Adrenal gland (tissue), 12 donors: ENCODE results near the gene SPATS1. TPM values are rescaled to one million over a fixed set of nuclear protein-coding genes. Genes with fewer than 3 reads are reported as not detected.
"Not testable (repeated sequence)": the region's sequence is repeated elsewhere in the genome, so short reads cannot be mapped to it uniquely, and the experiment has no call there.

Source experiments
- DNase-seq, 7 donors: peaks; one replicate each; pipeline ENCODE4 v3.0.0-alpha.2; 2019 to 2020
- H3K27ac ChIP-seq, 5 donors: fragments of 200-600 bp; sonication (generic) in 4 of 5; 1 replicate in 3 of 5; 2 replicates in 2 of 5; pipeline versions ENCODE4 v1.5.1 to v1.8.0; 2016 to 2020; ENCODE audit warnings: mild to moderate bottlenecking in 1 of 5
- H3K27me3 ChIP-seq: fragments of 200-600 bp; 2 replicates; pipeline ENCODE4 v1.8.0; 2021
- H3K36me3 ChIP-seq, 2 donors: fragments of 200-600 bp; replicated peaks in 1 of 2; 1 replicate in 1 of 2; 2 replicates in 1 of 2; pipeline versions ENCODE4 v1.5.1 to v1.8.0; 2018 to 2022
- H3K4me1 ChIP-seq, 2 donors: fragments of 200-600 bp; replicated peaks in 1 of 2; 1 replicate in 1 of 2; 2 replicates in 1 of 2; pipeline versions ENCODE4 v1.5.1 to v1.8.0; 2018 to 2021
- H3K4me3 ChIP-seq, 4 donors: fragments of 200-600 bp; sonication (generic) in 3 of 4; one replicate each; pipeline ENCODE4 v1.5.1; 2016 to 2018
- H3K9me3 ChIP-seq, 3 donors: fragments of 200-600 bp; sonication (generic) in 1 of 3; replicated peaks in 1 of 3; 1 replicate in 2 of 3; 2 replicates in 1 of 3; pipeline versions ENCODE4 v1.5.1 to v1.8.0; 2016 to 2021
- POLR2A ChIP-seq, 2 donors: fragments of 450-650 bp; IDR thresholded peaks; one replicate each; pipeline ENCODE4 v1.6.1; 2017; ENCODE audit warnings: antibody characterized with exemption in 2 of 2, mild to moderate bottlenecking in 2 of 2, moderate library complexity in 1 of 2
- WGBS, 4 donors: extraction: QIAGEN DNeasy Blood & Tissue Kit in 2 of 4; methylation state at CpG; one replicate each; pipeline versions ENCODE4 v1.1.5 to v1.1.7; 2013 to 2017; 5-methylcytosine and 5-hydroxymethylcytosine counted together
- intact Hi-C, 2 donors: fragments of 100-400 bp; cut with DNase I; formaldehyde crosslinking; loops; one replicate each; pipeline versions ENCODE4 v1.14.1 to v1.15.0; 2022 to 2023
- polyA plus RNA-seq, 3 donors: library from polyadenylated mRNA; stranded (reverse); fragments of 200-250 nt in 2 of 3; fragments of 350-450 nt in 1 of 3; fragmentation: Illumina TruSeq in 1 of 3; extraction: RNeasy Lipid Tissue Mini Kit (QIAGEN cat#74804) in 1 of 3; gene quantifications; one replicate each; pipeline ENCODE4 v1.2.3, GENCODE V29; 2013 to 2014
- total RNA-seq, 9 donors: library from RNA; depleted of rRNA in 4 of 9; stranded (reverse); fragments of >200 nt in 4 of 9; fragments of 120-200 nt in 1 of 9; fragmentation: NEBNext Ultra II Directional in 1 of 9; extraction: Animal tissue kit (Norgen Biotek cat#: 25700) in 1 of 9; gene quantifications; one replicate each; pipeline versions ENCODE4 v1.1.0 to v1.2.4, GENCODE V29; 2013 to 2023
- TF ChIP-seq, protein P1 (sequence below), 6 experiments: fragments of 450-650 bp in 4 of 6; fragments of 200-600 bp in 2 of 6; sonication (generic) in 1 of 6; IDR thresholded peaks; 1 replicate in 5 of 6; 2 replicates in 1 of 6; pipeline versions ENCODE4 v1.5.1 to v1.8.0; 2016 to 2021; ENCODE audit warnings: antibody characterized with exemption in 6 of 6, mild to moderate bottlenecking in 2 of 6, moderate library complexity in 1 of 6
- donor health status: healthy with polysubstance abuse.
- donor health status: Bipolar disorder and iron deficiency.
- donor health status: DM: yes; HTN: yes; CAD: no.
- donor health status: DM: no; HTN: no; CAD: no.
- donor health status: DM: no; HTN: no; CAD: no.
- donor health status: DM: yes; HTN: yes; CAD: no.

Gene SPATS1
- total and polyA plus RNA-seq, 12 donors: 0.15 TPM; not detected in 11

DNA sequence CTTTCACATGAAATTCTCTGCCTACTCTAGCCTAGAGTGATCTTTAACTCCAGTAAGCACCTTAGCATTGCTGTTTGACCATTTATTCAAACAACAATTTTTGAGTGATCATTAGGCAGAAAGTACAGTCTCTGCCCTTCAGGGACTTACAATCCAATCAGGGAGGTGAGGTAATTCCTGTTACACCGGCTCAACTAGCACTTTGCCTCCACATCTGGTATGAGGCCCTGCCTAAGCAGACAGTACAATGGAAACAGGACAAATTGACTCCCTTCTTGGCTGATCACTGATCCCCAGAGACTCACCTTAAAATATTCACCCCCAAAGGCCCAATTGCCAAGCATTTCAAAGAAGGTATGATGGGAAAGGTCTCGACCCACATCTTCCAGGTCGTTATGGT, 30.7 kb upstream of the SPATS1 start:
- H3K36me3 ChIP-seq: peaks cover 0 to 46% of the 10 kb centered on the region in 2 donors
- no peaks in the 10 kb centered on the region for H3K9me3 ChIP-seq
- intact Hi-C loops: no loop called here
- H3K4me3 ChIP-seq: no peak overlapping the region
- no peak overlapping the region for H3K27ac ChIP-seq
- no peak for TF ChIP-seq POLR2A (IDR thresholded peaks at IDR 0.05)
- TF ChIP-seq, protein P1, sequence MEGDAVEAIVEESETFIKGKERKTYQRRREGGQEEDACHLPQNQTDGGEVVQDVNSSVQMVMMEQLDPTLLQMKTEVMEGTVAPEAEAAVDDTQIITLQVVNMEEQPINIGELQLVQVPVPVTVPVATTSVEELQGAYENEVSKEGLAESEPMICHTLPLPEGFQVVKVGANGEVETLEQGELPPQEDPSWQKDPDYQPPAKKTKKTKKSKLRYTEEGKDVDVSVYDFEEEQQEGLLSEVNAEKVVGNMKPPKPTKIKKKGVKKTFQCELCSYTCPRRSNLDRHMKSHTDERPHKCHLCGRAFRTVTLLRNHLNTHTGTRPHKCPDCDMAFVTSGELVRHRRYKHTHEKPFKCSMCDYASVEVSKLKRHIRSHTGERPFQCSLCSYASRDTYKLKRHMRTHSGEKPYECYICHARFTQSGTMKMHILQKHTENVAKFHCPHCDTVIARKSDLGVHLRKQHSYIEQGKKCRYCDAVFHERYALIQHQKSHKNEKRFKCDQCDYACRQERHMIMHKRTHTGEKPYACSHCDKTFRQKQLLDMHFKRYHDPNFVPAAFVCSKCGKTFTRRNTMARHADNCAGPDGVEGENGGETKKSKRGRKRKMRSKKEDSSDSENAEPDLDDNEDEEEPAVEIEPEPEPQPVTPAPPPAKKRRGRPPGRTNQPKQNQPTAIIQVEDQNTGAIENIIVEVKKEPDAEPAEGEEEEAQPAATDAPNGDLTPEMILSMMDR (IDR thresholded peaks at IDR 0.05): no peak
- no peak for DNase-seq
- H3K4me1 ChIP-seq: peaks cover 8 to 11% of the 10 kb centered on the region in 2 donors
- 78 to 88% (median 83%) methylated on average over 3 of the region's 3 CpGs for WGBS, 4 donors
- H3K27me3 ChIP-seq: no peaks in the 10 kb centered on the region

DNA sequence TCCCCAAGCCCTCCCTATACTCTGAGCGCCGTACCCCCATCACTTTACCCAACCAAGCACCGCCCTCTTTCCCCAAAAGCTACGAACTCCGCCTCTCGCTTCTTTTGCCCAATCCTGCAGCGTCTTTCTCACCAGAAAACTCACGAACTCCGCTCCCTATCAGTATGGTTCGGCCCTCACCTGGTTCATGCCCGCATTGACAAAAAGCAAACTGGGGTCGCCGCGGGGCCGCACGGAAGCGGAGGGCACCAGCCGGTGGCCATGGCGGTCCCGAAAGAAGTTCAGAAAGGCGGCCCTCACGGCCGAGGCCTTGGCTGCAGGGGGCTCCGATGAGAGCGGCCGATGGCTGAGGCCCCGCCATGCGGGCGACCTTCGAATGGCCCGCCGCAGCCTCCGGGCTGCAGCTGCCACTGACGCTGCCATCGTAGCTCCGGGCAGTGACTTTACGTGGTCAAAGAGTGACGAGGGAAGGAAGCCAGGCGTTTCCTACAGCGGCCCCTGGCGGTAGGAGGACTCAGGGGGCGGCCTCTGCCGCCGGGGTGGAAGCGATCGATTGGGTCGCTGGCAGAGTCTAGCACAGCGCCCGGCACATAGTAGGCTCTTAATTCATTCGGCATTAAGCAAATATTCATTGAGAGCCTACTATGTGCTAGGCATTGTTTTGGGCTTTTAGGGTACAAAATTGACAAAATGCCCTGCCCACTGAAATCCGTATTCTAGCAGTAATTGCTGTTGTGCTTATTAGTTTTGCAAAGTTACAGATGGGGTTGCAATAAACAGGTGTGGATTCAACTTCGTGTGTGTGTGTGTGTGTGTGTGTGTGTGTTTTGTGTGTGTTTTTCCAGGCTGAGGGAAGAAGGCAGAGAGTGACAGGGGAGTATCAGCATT, 29.3 kb upstream of the SPATS1 start, which contains the start of gene AARS2:
Gene AARS2, minus strand, starts transcription at position 447 of the 888 bp plus-strand sequence. Its CDS starts 24 bp downstream, at position 423.
- no peaks in the 10 kb centered on the region for H3K9me3 ChIP-seq
- TF ChIP-seq, protein P1 (IDR thresholded peaks at IDR 0.05): peak; percentile 87 to 99 (median 93)
- peak; percentile 50 to 80 for TF ChIP-seq POLR2A (IDR thresholded peaks at IDR 0.05)
- intact Hi-C loops: no loop called here
- peak within 1 kb of the TSS in 3 of 5 donors; percentile 54 to 77 (median 59) for H3K27ac ChIP-seq
- peaks cover 8 to 11% of the 10 kb centered on the region in 2 donors for H3K4me1 ChIP-seq
- peak; percentile 87 to 94 (median 91) for DNase-seq
- 2 to 5% (median 3%) methylated on average over 36 to 52 of the region's 52 CpGs for WGBS, 4 donors
- peaks cover 0 to 32% of the 10 kb centered on the region in 2 donors for H3K36me3 ChIP-seq
- H3K4me3 ChIP-seq: peak within 1 kb of the TSS in 3 of 4 donors; percentile 68 to 99 (median 84)
- H3K27me3 ChIP-seq: no peaks in the 10 kb centered on the region

DNA sequence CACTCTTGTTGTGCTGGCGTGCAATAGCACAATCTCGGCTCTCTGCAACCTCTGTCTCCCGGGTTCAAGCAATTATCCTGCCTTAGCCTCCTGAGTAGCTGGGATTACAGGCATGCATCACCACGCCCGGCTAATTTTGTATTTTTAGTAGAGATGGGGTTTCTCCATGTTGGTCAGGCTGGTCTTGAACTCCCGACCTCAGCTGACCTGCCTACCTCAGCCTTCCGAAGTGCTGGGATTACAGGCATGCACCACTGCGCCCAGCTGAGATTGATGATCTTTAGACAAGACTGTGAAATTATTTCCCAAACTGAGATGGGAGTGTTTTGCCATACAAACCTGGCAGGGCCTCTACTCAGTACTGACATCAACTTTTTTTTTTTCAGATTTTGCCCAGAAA, 27.8 kb upstream of the SPATS1 start:
- intact Hi-C loops, H3K4me3 ChIP-seq, H3K27ac ChIP-seq, DNase-seq, H3K9me3 ChIP-seq, H3K27me3 ChIP-seq: not testable (repeated sequence)
- 76 to 87% (median 82%) methylated on average over 8 of the region's 8 CpGs for WGBS, 4 donors
- peaks cover 0 to 20% of the 10 kb centered on the region in 2 donors for H3K36me3 ChIP-seq
- peaks cover 8 to 11% of the 10 kb centered on the region in 2 donors for H3K4me1 ChIP-seq

DNA sequence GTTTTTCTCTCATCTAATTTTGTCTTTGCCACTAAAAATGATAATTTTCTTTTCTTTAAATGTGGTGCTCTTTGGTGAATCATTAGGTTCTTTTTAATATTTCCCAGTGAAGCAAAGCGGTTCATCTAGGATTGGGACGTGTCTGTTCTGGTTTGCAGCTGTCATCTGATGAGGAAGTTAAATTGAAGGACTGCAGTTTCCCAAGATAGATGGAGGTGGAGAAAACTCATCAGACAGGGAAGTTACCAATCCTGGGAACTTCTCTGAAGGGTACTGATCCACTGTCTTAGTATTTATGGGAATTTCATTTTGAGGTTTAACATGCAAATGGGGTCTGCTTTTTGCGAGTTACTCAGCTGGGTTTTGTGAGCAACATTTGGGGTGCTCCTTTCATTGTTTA, 26.9 kb upstream of the SPATS1 start:
- peaks cover 0 to 11% of the 10 kb centered on the region in 2 donors for H3K36me3 ChIP-seq
- no peak overlapping the region for H3K4me3 ChIP-seq
- no peak overlapping the region for H3K27ac ChIP-seq
- peaks cover 8 to 11% of the 10 kb centered on the region in 2 donors for H3K4me1 ChIP-seq
- WGBS, 4 donors: 44 to 62% (median 56%) methylated on average over 3 of the region's 3 CpGs
- peaks cover 7% of the 10 kb centered on the region for H3K27me3 ChIP-seq
- TF ChIP-seq, protein P1 (IDR thresholded peaks at IDR 0.05): no peak
- TF ChIP-seq POLR2A (IDR thresholded peaks at IDR 0.05): no peak
- no peaks in the 10 kb centered on the region for H3K9me3 ChIP-seq
- DNase-seq: no peak
- intact Hi-C loops: no loop called here
